NCI-H2196 treated with DMSO at 0.1 percent for 48 hours (cell line): ENCODE results near the gene TTLL3.
"Not testable (repeated sequence)": the region's sequence is repeated elsewhere in the genome, so short reads cannot be mapped to it uniquely, and the experiment has no call there.

Source experiments
- DNase-seq: peaks from one replicate; lab custom pipeline; 2025; ENCODE audit not compliant: unreplicated experiment; lab: John Stamatoyannopoulos, UW

TTLL3 gene

GRCh38 chr3:9809615-9810432 lies at the start of gene TTLL3:
Gene TTLL3, plus strand, starts transcription at chr3:9810262. Its CDS starts 400 bp downstream, at chr3:9810662.
- DNase-seq: peak; percentile 4

GRCh38 chr3:9760779-9761505 lies 49.1 kb upstream of the TTLL3 start:
- DNase-seq: no peak

GRCh38 chr3:9761919-9762318 lies 48.1 kb upstream of the TTLL3 start:
- DNase-seq: no peak

GRCh38 chr3:9762871-9763270 lies 47.2 kb upstream of the TTLL3 start:
- no peak for DNase-seq

GRCh38 chr3:9765865-9766264 lies 44.2 kb upstream of the TTLL3 start:
- DNase-seq: no peak

- no peak for DNase-seq
Observed at GRCh38 chr3:9767418-9767817, 42.6 kb upstream of the TTLL3 start.

GRCh38 chr3:9768141-9768775 lies 41.8 kb upstream of the TTLL3 start:
- DNase-seq: no peak

GRCh38 chr3:9769012-9769411 lies 41.0 kb upstream of the TTLL3 start:
- no peak for DNase-seq

- no peak for DNase-seq
Observed at GRCh38 chr3:9769426-9770275, 40.4 kb upstream of the TTLL3 start, which contains the start of gene CAMK1. Gene CAMK1, minus strand, starts transcription at chr3:9769947. Its CDS starts 2,198 bp downstream, at chr3:9767749.

GRCh38 chr3:9770276-9770812 lies 39.7 kb upstream of the TTLL3 start:
- peak; percentile 9 for DNase-seq

- DNase-seq: not testable (repeated sequence)
Observed at GRCh38 chr3:9771007-9771406, 39.1 kb upstream of the TTLL3 start.

GRCh38 chr3:9776896-9777693 lies 33.0 kb upstream of the TTLL3 start:
- no peak for DNase-seq

- no peak for DNase-seq
Observed at GRCh38 chr3:9777694-9778021, 32.4 kb upstream of the TTLL3 start.

- no peak for DNase-seq
Observed at GRCh38 chr3:9778143-9779074, 31.7 kb upstream of the TTLL3 start.

- DNase-seq: no peak
Observed at GRCh38 chr3:9779075-9779593, 30.9 kb upstream of the TTLL3 start.

GRCh38 chr3:9779721-9780457 lies 30.2 kb upstream of the TTLL3 start:
- DNase-seq: no peak

GRCh38 chr3:9780458-9780812 lies 29.6 kb upstream of the TTLL3 start:
- DNase-seq: no peak

- no peak for DNase-seq
Observed at GRCh38 chr3:9780910-9781309, 29.2 kb upstream of the TTLL3 start.
